HG03060 (cell line): ENCODE data around the gene NRXN3.
"Not testable (repeated sequence)": the region's sequence is repeated elsewhere in the genome, so short reads cannot be mapped to it uniquely, and the experiment has no call there.

Experiments
- ATAC-seq: cut with Tn5 transposase; IDR thresholded peaks from one replicate; pipeline ENCODE4 v1.9.1; 2021; ENCODE audit warnings: low read depth, moderate number of reproducible peaks; ENCODE audit not compliant: unreplicated experiment

Gene NRXN3

DNA sequence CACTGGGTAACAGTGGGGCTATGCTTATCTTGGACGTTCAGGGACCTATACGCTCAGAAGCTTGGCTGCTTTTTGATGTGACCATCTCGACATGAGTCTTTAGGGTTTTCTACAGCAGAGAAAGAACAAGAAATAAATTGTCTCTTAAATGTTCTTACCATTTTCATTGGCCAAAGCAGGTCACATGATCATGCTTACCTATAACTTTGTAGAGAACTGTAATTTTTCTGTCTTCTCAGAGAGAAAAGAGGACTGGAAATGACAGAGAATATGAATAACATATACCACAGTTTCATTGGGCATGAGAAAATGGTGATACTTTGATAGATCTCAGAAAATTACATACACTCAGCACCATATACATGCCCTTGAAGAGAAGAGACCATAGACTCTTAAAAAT lies 390.9 kb downstream of the NRXN3 start:
- ATAC-seq: no peak

DNA sequence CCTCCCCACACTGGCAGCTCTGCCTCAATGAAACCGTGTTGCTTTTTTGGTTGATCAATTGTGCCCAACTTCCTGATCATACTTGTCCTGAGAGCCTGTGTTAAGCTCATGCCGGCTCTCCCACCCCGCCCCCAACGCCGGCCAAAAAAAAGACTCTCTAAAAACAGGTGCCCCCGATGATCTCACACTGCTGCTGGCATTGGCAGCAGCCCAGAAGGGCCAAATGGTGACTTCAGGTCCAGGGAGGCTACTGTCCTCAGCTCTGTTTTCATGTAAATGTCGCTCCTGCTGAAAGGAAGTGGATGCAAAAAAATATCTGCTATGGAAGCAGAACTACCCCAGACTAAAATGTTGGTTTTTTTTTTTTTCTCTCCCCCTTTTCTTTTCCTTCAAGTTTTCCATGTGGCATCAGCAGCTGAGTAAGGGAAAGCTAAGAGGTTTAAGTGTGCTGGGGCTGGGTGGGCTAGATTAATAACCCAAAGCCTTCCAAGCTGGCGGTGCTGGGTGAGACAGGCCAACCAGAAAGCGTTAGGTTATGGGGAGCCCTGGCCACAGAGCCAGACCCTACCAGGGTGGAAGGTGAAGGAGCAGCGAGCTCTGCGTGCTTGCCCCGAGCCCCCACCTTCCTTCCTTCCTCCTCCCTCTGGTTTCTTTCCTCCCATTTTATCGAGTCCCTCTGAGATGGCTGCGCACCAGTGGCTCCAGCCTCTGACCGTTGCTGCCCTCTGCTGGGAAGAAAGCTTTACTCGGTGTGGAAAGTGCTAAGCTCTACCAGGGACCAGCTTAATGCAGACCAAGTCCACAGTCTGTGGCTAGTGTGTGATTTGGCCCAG lies 396.1 kb downstream of the NRXN3 start:
- ATAC-seq: no peak

DNA sequence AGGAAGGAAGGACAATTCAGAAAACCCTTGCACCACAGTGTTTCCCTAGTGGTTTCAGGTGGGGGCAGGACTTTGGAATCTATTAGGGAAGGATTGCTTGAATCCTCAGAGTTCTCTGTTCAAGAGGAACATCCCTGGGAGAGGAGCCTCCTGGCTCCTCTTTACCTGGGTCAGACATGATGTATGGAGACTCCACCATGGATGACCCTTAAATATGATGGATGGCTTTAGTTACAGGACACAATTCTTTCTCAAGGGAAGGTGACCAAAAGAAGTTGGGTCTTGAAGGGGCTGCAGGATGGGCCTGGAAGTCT lies 396.6 kb downstream of the NRXN3 start:
- no peak for ATAC-seq

DNA sequence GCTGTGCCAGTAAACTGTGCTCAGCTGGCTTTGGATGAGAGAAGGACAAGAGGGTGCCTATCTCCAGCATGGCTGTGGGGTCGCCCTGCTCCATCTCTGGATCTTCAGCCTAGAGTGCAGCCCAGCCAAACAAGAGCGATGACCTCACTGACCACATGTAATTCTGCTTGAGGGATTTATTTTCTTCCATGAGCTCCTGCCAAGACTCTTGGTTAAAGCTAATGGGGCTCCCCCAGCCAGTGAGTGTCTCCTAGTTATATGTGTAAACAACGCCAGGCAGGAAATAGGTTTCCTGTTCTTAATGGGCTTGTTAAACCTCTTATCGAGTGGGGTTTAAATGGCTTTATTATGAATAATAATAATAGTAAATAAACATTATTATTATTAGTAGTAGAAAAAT lies 397.2 kb downstream of the NRXN3 start:
- no peak for ATAC-seq

DNA sequence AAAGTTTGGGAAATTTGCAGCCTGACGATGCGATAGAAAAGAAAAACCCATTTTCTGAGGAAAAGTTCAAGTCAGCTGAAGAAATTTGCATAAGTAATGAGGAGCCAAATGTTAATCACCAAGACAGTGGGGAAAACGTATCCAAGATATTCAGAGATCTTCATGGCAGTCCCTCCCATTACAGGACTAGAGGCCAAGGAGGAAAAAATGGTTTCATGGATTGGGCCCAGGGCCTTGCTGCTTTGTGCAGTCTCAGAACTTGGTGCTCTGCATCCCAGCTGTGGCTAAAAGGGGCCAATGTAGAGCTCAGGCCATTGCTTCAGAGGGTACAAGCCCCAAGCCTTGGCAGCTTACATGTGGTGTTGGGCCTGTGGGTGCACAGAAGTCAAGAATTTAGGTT lies 403.6 kb downstream of the NRXN3 start:
- not testable (repeated sequence) for ATAC-seq

DNA sequence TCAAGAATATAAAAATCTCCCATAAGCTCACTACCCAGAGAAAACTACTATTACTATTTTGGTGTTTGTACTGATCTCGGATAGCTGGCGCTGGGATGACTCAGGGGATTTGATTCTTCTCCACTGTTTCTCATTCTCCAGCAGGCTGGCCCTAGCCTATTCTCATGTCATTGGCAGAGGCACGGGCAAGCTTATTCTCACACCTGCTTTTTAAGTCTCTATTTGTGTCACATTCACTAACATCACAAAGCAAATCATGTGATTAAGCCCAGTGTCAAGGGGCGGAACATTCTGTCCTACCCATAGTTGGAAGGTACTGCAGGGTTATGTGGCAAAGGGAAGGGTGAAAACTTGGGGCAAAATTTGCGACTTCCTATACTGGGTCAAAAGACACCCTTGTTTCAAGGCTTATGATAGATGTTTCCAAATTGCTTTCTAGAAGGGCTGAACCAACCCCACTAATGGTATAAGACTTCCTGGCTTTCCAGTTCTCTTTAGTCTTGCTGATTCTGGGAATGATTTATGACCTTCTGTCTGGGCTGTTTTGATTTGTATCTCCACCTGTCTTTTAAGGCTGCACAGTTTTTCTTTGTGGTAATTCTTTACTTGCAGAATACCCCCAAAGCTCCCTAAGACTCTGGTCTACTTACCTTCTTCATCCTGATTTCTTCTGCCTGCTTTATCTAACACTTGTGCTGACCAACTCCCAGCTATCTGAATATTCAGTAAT lies 406.4 kb downstream of the NRXN3 start:
- ATAC-seq: no peak

DNA sequence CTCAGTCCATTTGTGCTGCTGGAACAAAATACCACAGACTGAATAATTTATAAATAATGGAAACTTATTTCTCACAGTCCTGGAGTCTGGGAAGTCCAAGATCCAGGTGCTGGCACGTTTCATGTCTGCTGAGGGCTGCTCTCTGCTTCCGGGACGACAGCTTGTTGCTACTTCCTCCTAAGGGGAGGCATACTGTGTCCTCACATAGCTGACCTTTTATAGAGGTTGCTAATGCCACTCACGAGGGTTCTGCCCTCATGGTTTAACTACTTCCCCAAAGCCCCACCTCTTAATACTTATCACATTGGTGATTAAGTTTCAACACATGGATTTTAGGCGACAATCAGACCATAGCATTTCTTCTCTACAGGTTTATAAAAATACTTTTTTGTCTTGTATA lies 411.1 kb downstream of the NRXN3 start:
- no peak for ATAC-seq

DNA sequence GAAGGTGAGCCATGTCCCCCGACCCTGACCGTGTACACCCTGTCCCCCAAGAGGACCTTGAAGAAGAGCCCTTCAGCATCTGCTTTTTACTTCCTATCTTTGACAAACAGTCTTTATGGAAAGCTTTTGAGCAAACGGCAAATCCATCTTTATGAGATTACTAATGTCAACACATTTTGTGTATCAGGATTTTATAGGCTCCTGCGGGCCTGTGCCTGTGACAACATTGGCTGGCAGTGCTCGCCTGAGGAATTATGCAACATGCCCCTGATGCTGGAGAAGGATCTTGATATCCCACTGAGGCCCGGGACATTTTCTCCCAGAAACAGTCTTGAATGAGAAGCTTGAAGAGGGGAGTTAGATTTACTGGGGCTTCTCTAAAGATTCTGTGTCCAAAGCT lies 416.5 kb downstream of the NRXN3 start:
- ATAC-seq: no peak

DNA sequence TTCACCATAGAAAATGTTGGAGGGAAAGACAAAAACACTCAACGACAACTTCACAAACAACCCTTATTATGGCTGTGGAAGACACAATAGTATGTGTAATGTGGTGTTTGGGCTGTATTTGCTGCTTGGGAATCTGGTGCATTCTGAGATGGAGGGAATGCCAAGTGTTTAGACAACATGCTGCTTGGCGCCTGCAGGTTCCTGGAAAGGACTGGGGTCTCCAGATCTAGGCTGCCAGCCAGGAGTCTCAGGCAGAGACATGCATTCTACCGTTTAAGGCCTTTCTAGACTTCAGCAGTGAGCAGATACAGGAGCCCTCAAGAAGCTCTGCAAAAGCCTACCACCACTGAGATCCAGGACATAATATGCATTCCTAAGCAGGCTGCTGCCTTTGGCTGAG lies 418.7 kb downstream of the NRXN3 start:
- ATAC-seq: no peak

DNA sequence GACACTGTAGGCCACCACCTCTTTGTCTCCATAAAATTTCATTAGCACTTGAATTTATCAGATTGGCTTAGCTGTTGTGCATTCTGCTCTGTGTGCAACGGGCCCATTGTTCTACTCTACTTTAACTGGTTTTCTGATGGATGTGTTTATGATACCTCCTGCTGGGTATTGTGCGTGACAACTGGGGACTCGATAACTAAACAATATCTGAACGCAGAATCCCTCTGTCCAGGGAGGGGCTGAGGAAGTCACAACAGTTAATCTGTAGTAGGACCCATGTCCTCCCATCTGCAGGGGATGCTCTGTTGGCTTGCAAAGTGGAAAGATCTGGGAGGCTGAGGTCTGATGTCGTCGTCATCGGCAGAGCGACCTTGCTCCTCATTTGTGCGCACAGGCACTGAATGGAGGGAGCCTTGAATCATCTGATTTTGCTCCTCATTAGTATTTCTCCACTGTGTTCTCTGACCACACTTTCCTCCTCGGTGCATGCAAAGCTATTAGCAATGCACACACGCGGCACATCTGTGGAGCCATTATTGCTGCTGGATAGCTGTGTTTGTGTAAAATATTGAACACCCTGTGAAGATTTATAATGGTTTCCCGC lies 422.5 kb downstream of the NRXN3 start:
- ATAC-seq: no peak

DNA sequence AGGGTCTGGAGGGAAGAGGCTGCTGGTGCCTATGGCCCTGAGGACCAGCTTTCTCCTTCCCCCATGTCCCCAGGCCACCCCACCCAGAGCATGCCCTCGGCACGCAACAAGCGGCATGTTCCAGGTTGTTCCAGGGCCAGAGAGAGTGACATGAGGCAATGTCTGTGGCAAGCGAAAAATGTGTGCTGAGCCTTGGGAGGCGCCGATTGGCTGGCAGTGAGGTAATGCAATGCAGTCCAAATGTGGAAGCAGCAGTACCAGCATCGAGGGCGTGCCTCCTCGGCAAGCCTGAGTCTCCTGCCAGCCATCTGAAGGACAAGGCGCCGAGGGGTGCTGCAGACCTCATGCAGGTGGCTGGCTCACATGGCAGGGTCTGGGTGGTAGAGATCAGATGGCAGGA lies 423.8 kb downstream of the NRXN3 start:
- ATAC-seq: no peak

DNA sequence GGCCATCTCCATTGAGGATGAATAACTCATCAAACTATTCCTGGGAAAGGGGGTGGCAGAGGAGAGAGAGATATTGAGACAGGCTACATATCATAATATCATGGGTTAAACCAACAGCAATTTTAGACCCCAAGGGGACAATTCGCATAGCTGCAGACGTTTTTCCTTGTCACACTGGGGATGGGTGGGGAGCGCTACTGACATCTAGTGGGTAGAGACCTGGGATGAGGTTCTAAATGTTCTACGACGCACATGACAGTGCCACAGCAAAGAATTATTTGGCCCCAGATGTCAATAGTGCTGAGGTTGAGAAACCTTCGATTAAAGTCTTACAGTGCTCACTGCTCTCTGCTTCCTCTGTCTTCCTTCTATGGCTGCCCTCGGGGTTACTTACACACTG lies 425.6 kb downstream of the NRXN3 start:
- no peak for ATAC-seq

DNA sequence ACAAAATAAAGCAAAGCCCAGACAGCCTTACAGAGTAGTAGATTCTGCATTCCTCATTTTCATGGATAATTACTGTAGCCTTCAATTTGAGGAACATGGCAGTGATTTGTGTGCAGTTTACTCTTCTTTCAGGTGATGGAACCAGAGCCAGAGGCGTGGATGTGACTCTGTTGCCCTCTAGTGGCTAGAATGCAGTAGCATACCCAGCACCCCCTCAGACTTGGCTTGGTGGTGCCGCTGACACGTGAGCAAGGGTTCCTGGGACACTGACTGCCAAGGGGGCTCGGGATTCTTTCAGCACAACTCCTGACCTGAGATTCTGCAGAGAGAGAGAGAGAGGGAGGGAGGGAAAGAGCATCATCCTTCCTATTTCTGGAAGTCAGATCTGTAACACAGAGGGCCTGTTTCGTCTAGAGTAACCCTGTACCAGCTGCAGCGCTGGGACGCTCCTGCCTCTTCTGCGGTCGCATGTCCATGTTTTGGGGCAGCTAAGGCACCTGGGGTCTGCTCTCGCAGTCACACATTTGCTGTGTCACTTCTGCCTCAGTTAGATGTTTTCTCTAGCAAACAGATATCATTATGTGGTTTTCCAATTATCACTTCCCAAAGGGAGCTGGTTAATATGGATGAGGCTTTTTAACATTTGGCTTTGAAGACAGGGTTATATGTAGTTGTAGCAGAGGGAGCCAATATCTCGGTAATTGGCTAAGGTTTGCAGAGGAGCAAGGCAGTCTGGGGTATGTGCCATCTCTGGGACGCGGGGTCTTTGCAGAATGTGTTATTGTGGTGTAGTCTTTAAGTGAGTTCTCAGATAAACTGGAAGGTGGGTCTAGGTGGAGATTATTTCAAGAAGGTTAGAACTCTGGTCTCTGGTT lies 428.1 kb downstream of the NRXN3 start:
- ATAC-seq: no peak

DNA sequence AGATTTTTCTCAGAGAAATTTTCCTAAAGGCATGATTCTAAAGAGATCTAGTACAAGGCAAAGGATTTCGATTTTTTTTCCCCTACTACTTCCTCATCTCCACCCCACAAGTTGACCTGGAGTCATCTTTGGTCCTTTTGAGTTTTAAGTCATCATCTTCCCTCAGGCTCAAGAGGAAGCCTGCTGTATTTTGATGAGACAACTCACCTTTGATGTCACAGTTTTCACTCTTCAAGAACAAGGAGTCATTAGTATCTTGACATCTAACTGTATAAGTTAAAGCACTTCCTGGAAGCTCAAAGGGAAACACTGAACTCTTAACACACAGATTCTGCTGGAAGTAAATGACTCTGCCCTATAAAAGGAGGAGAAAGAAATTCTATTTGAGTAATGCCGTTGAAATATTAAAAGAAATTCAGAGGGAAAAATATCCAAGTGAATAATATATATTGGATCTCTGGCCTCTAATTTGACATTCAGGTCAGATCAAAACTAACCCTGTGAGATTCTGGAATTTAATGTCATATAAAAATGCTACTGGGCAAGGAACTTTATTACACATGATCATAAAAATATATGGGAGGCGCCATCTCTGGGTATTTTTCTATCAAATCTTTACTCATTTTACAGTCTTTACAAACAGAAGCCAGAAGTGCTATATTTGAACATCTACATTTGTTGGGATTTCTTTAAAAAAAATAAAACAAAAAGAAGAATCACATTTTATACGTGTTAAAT lies 435.0 kb downstream of the NRXN3 start:
- ATAC-seq: no peak

DNA sequence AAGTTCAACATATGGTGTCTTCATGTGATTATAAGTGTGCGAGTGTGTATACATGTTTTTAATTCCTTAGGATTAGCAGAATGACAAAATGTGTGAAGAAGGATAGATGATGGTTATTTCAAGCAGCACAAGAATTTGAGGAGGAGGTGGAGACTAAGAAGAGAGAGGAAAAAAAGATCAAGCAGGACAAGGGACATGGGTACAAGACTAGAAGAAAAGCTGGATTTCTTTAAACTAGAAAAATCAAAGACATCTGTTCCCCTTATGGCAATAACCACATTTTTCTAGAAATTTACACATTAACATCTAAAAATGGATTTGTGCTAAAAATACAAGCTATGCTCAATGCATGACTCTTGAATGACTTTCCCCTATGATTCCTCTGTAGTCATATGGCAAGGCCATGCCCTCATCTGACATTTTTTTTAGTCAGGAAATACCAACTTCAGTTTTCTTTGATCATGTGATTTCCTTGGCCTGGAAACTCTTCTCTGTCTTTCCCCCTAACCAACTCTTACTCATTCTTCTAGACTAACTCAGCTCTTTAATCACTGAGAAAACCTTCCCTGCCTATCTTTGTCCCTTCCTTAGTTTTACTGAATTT lies 435.8 kb downstream of the NRXN3 start:
- no peak for ATAC-seq

DNA sequence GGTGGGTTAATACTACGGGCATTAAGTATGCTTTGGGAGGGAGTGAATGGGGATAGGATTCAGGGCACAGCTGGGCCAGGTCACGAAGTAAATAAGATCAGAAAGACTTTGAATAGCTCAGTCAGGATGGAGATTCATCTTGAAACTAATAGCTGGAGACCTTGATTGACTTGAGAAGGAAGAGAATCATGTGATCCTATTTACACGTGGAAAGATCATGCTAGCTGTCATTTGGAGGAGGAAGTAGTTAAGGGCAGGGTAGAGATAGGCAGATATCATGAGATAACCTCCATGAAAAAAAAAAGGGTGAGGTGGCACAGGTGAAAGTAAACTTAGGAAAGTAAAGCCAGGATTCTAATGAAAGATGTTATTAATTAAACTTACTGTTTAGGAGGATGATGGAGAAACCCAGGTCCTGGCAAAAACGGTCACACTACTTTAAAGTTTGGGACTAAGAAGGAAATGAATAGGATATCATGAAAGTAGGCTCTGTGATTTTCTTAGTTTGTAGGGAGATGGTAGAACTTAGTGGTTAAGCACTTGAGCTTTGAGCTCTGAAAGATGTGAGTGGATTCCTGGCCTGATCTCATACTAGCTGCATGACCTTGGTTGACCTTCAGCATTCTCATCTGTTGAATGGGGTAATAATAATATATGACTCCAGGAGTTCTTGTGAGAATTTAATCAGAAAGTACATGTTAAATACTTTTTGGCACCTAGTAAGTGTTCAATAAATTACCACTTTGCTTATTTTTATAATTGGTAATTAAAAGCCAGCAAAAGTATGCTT lies 439.0 kb downstream of the NRXN3 start:
- no peak for ATAC-seq

DNA sequence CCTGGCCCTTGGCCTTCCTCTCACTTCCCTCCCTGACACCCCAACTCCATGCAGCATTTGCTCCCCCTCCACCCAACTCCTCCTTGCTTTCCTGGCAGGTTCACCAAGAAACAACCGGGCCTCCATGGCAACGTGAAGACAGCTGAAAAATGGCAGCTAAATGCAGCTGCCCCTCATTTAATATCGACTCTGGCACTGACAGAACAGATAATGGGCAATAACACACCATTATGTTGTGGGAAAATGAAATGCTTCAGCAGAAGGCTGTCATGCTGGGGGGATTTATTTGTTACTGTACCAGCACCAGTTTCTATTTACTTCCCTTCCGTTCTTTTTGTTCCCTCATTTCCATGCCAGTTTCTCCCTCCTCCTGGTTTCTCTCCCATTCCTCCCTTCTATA lies 440.8 kb downstream of the NRXN3 start:
- ATAC-seq: no peak

DNA sequence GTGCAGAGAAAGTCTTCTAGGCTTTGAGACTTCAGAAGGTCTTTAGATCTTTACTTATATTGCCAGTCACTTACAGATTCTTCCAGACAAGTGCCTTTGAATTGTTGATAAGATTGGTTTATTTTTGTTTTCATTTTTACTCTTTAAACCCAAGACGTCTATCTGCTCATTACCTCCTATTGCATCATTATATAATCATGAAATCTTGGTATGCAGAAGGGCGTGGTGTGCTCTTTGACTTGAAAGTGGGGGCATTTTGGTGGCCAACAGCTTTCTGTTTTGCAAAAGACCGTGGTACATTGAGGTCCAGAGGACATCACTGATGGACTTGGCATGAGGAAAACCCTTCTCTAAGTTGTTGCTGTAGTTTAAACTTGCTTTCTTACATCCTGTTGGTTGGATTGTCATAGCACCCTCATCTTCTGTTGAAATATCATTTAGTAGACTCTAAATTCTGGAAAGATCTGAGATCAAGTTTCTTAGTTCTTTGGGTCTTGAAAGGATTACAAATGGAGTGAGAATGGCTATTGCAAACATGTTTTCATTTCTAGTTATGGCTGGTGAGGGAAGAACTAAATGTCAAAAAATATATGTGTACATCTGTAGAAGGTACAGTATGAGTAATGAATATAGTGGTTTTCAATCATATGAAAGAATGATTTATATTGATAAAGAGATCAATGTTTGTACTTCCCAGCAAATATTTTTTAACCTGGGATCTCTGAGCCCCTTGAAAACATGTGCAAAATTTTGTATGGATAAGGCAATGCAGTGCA lies 441.8 kb downstream of the NRXN3 start:
- no peak for ATAC-seq
